ENCODE measurements around the gene CDH22.

The CDH22 gene

GRCh38 chr20:46343975-46344357, 35.7 kb upstream of the CDH22 start:
- no peak for DNase-seq

GRCh38 chr20:46343348-46343974, 35.2 kb upstream of the CDH22 start:
- DNase-seq: no peak

- no peak for DNase-seq
Observed at GRCh38 chr20:46342451-46343347, 34.4 kb upstream of the CDH22 start.

- DNase-seq: no peak
Observed at GRCh38 chr20:46342010-46342378, 33.7 kb upstream of the CDH22 start.

GRCh38 chr20:46341074-46342009, 33.0 kb upstream of the CDH22 start:
- DNase-seq: no peak

- DNase-seq: no peak
Observed at GRCh38 chr20:46339037-46339436, 30.7 kb upstream of the CDH22 start.

- DNase-seq: no peak
Observed at GRCh38 chr20:46336735-46337134, 28.4 kb upstream of the CDH22 start.

GRCh38 chr20:46334303-46334904, 26.1 kb upstream of the CDH22 start:
- no peak for DNase-seq

- DNase-seq: no peak
Observed at GRCh38 chr20:46333161-46333991, 25.1 kb upstream of the CDH22 start.

GRCh38 chr20:46332373-46333160, 24.3 kb upstream of the CDH22 start:
- no peak for DNase-seq

GRCh38 chr20:46331611-46332361, 23.5 kb upstream of the CDH22 start:
- no peak for DNase-seq

- DNase-seq: no peak
Observed at GRCh38 chr20:46330831-46331371, 22.6 kb upstream of the CDH22 start.

- no peak for DNase-seq
Observed at GRCh38 chr20:46330072-46330763, 21.9 kb upstream of the CDH22 start.

GRCh38 chr20:46328200-46328882, 20.0 kb upstream of the CDH22 start:
- DNase-seq: no peak

GRCh38 chr20:46327557-46327956, 19.3 kb upstream of the CDH22 start:
- no peak for DNase-seq

- DNase-seq: no peak
Observed at GRCh38 chr20:46325789-46326188, 17.5 kb upstream of the CDH22 start.

- no peak for DNase-seq
Observed at GRCh38 chr20:46324960-46325703, 16.8 kb upstream of the CDH22 start.

GRCh38 chr20:46324379-46324778, 16.1 kb upstream of the CDH22 start:
- DNase-seq: no peak
